Measurements from ENCODE around the gene MYCBPAP.
A peak's percentile ranks its signal among the peaks of the same experiment; 100 is the strongest.

The MYCBPAP gene

GRCh38 chr17:50560185-50560824, 52.1 kb downstream of the MYCBPAP start, which contains the start of gene CACNA1G:
CACNA1G (plus strand) TSS chr17:50560715; CDS start chr17:50561460, 745 bp downstream.
- TF ChIP-seq CTCF (IDR thresholded peaks at IDR 0.05; ENCODE audit: low read depth, low read length), result no peak
- peak within 1 kb of the TSS; percentile 46 for H3K4me3 ChIP-seq (ENCODE audit: low read depth, low read length)
- peaks cover 13% of the 10 kb centered on the region for H3K4me1 ChIP-seq
- peak; percentile 94 for DNase-seq
- no peaks in the 10 kb centered on the region for H3K36me3 ChIP-seq
- H3K9me3 ChIP-seq, result no peaks in the 10 kb centered on the region; the same call in 1 of the 2 replicates
- H3K27me3 ChIP-seq, result peaks cover 39% of the 10 kb centered on the region

GRCh38 chr17:50560931-50561745, 52.9 kb downstream of the MYCBPAP start:
- Histone ChIP-seq H3K9me3 (no peaks in the 10 kb centered on the region; the same call in 1 of the 2 replicates), H3K36me3 (no peaks in the 10 kb centered on the region), H3K4me1 (peaks cover 21% of the 10 kb centered on the region), H3K27me3 (peaks cover 39% of the 10 kb centered on the region), H3K4me3 (ENCODE audit: low read depth, low read length) (peak overlapping the region; percentile 19)
- no peak for DNase-seq
- TF ChIP-seq CTCF (IDR thresholded peaks at IDR 0.05; ENCODE audit: low read depth, low read length), result no peak

GRCh38 chr17:50561746-50562141, 53.5 kb downstream of the MYCBPAP start:
- no peak for DNase-seq
- TF ChIP-seq CTCF (IDR thresholded peaks at IDR 0.05; ENCODE audit: low read depth, low read length), result no peak
- H3K4me3 ChIP-seq (ENCODE audit: low read depth, low read length), result no peak overlapping the region
- H3K9me3 ChIP-seq, result no peaks in the 10 kb centered on the region; the same call in 1 of the 2 replicates
- H3K27me3 ChIP-seq, result peaks cover 39% of the 10 kb centered on the region
- H3K4me1 ChIP-seq, result peaks cover 23% of the 10 kb centered on the region
- no peaks in the 10 kb centered on the region for H3K36me3 ChIP-seq

GRCh38 chr17:50562242-50563091, 54.2 kb downstream of the MYCBPAP start:
- Histone ChIP-seq H3K36me3 (no peaks in the 10 kb centered on the region), H3K4me3 (ENCODE audit: low read depth, low read length) (no peak overlapping the region), H3K4me1 (peaks cover 21% of the 10 kb centered on the region), H3K9me3 (no peaks in the 10 kb centered on the region; the same call in 1 of the 2 replicates), H3K27me3 (peaks cover 39% of the 10 kb centered on the region)
- TF ChIP-seq CTCF (IDR thresholded peaks at IDR 0.05; ENCODE audit: low read depth, low read length), result no peak
- no peak for DNase-seq

- Histone ChIP-seq H3K4me1 (peaks cover 20% of the 10 kb centered on the region), H3K9me3 (no peaks in the 10 kb centered on the region; the same call in 1 of the 2 replicates), H3K4me3 (ENCODE audit: low read depth, low read length) (no peak overlapping the region), H3K27me3 (peaks cover 39% of the 10 kb centered on the region), H3K36me3 (no peaks in the 10 kb centered on the region)
- TF ChIP-seq CTCF (IDR thresholded peaks at IDR 0.05; ENCODE audit: low read depth, low read length), result no peak
- DNase-seq, result no peak
Observed at GRCh38 chr17:50563092-50563511, 54.9 kb downstream of the MYCBPAP start.
